Nephron progenitor cell (in vitro differentiated cells): ENCODE results near the gene TNK1.

Experiments used
- DNase-seq: peaks from one replicate; pipeline ENCODE4 v3.0.0; 2021
- H3K27ac Mint-ChIP-seq: 2 replicates; pipeline ENCODE4 v1.8.0; 2021; ENCODE audit warnings: mild to moderate bottlenecking, moderate library complexity, mixed read lengths
- H3K27me3 Mint-ChIP-seq: 2 replicates; pipeline ENCODE4 v1.8.0; 2021; ENCODE audit warnings: mild to moderate bottlenecking, low read depth, mixed read lengths; ENCODE audit not compliant: poor library complexity
- H3K36me3 Mint-ChIP-seq: 2 replicates; pipeline ENCODE4 v1.8.0; 2021; ENCODE audit warnings: low read depth, mixed read lengths
- H3K4me1 Mint-ChIP-seq: 2 replicates; pipeline ENCODE4 v1.8.0; 2021; ENCODE audit warnings: mixed read lengths
- H3K4me3 Mint-ChIP-seq: 2 replicates; pipeline ENCODE4 v1.8.0; 2021; ENCODE audit warnings: mild to moderate bottlenecking, moderate library complexity, mixed read lengths
- H3K9me3 Mint-ChIP-seq: 2 replicates; pipeline ENCODE4 v1.8.0; 2021; ENCODE audit warnings: mild to moderate bottlenecking, moderate library complexity, mixed read lengths
- CTCF ChIP-seq: fragments of 200-600 bp; sonication (generic); IDR thresholded peaks from 2 replicates; pipeline ENCODE4 v1.5.0; 2021; ENCODE audit warnings: antibody characterized with exemption

Gene TNK1

GRCh38 chr17:7437369-7437863, 56.5 kb downstream of the TNK1 start:
- Mint-ChIP-seq H3K36me3 (no peaks in the 10 kb centered on the region), H3K4me3 (peak overlapping the region; percentile 86), H3K27ac (no peak overlapping the region), H3K9me3 (no peaks in the 10 kb centered on the region), H3K4me1 (peaks cover 54% of the 10 kb centered on the region), H3K27me3 (peaks cover 55% of the 10 kb centered on the region)
- no peak for TF ChIP-seq CTCF
- no peak for DNase-seq

DNA sequence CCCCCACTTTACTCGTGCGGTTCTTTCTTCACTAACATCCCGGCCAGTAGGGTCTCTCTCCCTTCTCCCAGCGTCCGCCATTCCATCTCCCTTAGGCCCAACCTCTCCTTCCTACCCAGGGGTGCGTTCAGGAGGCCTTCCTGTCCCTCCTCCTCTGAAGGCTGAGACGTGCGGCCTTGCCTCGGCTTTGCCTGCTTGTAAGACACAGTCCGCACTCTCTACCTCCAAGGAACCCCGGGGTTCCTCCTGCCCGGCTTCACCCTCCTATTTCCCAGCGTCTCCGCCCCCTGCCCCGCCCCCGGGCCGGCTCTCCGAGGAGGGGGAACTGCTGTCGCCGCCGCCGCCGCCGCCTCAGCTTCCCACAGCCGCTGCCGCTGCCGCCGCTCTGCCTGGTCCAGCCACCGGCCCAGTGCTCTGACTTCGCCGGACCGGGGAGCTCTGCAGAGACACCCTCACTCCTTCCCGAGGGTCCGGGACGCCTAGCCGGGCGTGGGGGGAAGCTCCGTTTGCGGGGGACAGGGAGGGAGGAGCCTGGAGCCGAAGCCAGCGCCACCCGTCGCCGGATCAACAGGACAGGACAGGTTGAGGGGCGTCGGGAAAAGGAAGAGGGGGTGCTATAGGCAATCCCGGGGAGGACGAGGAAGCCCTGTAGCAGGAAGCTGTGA, 57.2 kb downstream of the TNK1 start:
- peaks cover 57% of the 10 kb centered on the region for H3K4me1 Mint-ChIP-seq
- peak; percentile 86 for DNase-seq
- H3K36me3 Mint-ChIP-seq: no peaks in the 10 kb centered on the region
- peak overlapping the region; percentile 82 for H3K4me3 Mint-ChIP-seq
- TF ChIP-seq CTCF: no peak
- no peaks in the 10 kb centered on the region for H3K9me3 Mint-ChIP-seq
- H3K27ac Mint-ChIP-seq: no peak overlapping the region
- H3K27me3 Mint-ChIP-seq: peaks cover 59% of the 10 kb centered on the region

GRCh38 chr17:7438656-7439460, 58.0 kb downstream of the TNK1 start:
- peaks cover 58% of the 10 kb centered on the region for H3K4me1 Mint-ChIP-seq
- H3K27me3 Mint-ChIP-seq: peaks cover 67% of the 10 kb centered on the region
- H3K9me3 Mint-ChIP-seq: no peaks in the 10 kb centered on the region
- no peaks in the 10 kb centered on the region for H3K36me3 Mint-ChIP-seq
- DNase-seq: no peak
- no peak overlapping the region for H3K27ac Mint-ChIP-seq
- no peak for TF ChIP-seq CTCF
- H3K4me3 Mint-ChIP-seq: peak overlapping the region; percentile 82
